ENCODE measurements around the gene MMRN1.

The MMRN1 gene

GRCh38 chr4:89909889-89910288 is 15.2 kb downstream of the MMRN1 start:
- no peak for FAIRE-seq

- FAIRE-seq: no peak
These were observed 19.0 kb downstream of the MMRN1 start for GRCh38 chr4:89913623-89914022.

- FAIRE-seq: peak; percentile 48
These were observed 20.2 kb downstream of the MMRN1 start for GRCh38 chr4:89914609-89915550.

GRCh38 chr4:89915937-89916336 is 21.3 kb downstream of the MMRN1 start:
- no peak for FAIRE-seq

DNA sequence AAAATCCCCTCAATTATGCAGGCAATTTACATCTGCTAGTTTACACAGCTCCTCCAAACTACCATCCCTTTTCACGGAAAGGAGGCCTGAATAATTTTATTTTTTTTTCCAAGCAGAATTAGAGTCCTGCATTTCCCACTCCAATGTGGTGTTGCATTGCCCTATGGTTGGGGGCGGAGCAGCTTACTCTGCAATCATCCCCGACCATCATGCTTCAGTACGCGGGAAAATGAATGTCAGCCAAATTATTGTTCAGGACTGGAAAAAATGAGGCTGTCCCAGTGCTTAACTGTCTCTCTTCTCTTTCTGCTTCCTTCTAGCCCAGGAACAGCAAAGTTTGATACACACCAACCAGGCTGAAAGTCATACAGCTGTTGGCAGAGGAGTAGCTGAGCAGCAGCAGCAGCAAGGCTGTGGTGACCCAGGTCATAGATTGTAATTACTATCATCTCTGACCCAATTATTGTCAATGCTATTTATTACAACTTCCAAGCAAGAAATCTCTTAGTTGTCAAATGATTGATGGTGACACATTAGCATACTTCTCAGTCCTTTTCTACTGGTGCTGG is 28.3 kb downstream of the MMRN1 start:
- no peak for FAIRE-seq

DNA sequence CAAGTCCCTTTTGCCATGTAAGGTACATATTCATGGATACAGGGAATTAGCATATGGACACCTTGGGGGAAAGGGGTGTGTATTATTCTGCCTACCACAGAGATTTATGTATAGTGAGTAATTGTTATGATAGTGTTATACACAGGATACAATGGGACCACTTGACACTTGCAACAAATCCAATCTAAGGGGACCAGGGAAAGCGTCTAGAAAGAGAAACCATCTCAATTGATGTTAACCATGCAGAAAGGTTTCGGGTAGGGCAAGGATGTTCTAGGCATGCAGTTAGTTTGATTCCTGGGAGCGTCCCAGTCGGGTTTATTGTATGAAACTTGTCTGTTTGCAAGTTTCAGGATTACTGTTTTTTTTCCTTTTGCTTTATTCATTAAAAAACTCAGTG is 34.2 kb downstream of the MMRN1 start:
- no peak for FAIRE-seq

GRCh38 chr4:89929425-89930159 is 34.9 kb downstream of the MMRN1 start:
- no peak for FAIRE-seq

DNA sequence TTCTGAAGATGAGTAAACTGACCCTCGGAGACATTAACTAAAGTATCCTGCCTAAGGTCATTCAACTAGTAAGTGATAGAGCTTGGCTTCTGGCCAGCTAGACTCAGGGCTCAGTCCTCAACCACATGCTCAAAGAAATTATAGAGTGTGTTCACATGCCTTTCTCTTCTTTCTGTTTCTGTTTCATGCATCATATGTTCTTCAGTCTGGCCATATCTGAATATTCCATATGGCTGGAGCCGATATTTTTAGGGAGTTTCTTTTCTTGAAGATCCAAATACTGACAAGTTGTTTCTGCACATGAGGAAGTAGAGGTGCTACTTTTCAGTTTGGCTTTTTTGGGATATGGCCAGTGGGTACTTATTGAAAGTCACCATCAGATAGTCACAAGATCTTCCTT is 44.9 kb downstream of the MMRN1 start:
- no peak for FAIRE-seq

DNA sequence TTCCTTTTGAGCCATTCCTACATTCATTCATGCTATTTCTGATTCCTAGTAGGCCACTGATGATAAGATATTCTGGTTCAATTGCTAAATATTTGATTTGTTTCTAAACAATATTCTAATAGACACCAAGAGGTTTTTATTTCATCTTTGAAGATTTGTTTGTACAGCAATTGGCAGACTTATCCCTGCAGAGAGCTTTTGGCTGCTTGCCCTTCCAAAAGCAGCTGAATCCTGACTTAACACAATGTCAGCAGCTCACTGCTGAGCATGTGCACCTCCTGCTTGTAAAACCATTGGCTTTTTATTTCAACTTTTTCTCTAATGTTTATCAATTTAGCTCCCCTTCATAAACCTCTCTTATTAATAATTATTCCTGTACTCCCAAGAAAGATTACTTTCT is 45.3 kb downstream of the MMRN1 start:
- FAIRE-seq: no peak

GRCh38 chr4:89942811-89943210 is 48.2 kb downstream of the MMRN1 start:
- FAIRE-seq: no peak

GRCh38 chr4:89949782-89950387 is 55.2 kb downstream of the MMRN1 start:
- peak; percentile 82 for FAIRE-seq

DNA sequence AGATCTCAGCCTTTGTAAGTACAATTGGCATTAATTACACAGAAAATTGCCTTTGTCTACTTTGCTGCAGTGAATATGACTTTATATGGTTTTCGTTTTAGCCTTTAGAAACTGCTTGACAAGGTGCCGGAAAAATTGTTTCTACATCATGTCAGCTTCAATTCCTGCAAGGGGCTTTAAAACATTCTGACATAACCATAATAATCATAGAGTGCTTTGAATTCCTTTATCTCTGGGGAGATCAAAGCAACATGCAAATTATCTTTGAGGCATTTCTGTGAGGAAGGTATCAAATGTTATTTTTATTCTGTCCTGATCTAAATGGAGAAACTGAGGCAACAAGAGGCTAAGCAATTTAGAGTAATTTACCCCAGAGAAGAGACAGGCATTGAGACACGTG is 57.8 kb downstream of the MMRN1 start:
- no peak for FAIRE-seq

GRCh38 chr4:89954906-89955695 is 60.4 kb downstream of the MMRN1 start:
- FAIRE-seq: no peak

GRCh38 chr4:89957046-89957926 is 62.6 kb downstream of the MMRN1 start:
- no peak for FAIRE-seq

- FAIRE-seq: no peak
These were observed 87.2 kb downstream of the MMRN1 start for GRCh38 chr4:89981789-89982334.

- no peak for FAIRE-seq
These were observed 93.6 kb downstream of the MMRN1 start for GRCh38 chr4:89988268-89988667.

- no peak for FAIRE-seq
These were observed 98.1 kb downstream of the MMRN1 start for GRCh38 chr4:89992744-89993143.

DNA sequence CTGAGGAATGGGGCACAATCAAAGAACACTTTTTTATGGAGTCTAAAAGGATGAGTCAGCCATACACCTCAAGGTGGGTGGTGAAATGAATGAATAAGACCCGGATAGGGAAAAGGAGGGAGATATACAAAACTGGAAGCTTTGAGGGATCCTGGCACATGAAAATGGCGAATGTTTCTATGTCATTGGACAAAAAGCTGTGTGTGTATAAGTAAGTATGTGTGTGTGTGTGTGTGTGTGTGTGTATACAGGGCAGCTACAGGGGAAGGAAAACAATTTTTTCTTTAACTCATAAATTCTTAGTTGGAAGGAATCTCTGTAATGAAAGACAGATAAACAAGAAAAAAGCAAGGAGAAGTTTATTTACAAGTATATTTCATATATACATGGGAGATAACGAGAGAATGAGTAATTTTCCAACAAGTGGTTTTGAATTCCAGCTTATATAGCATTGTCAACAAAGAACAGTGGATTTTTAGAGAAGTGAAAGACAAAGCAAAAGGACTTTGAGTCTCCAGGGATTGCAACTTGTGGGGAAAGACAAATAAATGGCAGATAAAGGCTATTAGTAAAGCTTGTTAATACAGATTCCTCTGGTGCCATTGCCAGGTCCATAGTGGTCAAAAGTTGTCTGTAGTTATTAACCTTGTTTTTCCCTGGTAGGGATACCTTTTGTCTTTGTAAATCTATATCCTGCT is 99.7 kb downstream of the MMRN1 start:
- no peak for FAIRE-seq

GRCh38 chr4:89995006-89995405 is 100.4 kb downstream of the MMRN1 start:
- FAIRE-seq: no peak

GRCh38 chr4:89995814-89996213 is 101.2 kb downstream of the MMRN1 start:
- FAIRE-seq: no peak

All from A204.1 (cell line).